Endothelial cell of umbilical vein (primary cell): ENCODE measurements around the gene FAM229A. TPM values are rescaled to one million over a fixed set of nuclear protein-coding genes. Genes with fewer than 3 reads are reported as not detected.

Source experiments
- BruUV-seq: library from RNA; stranded (reverse); fragments of 400-500 nt; replicated peaks from 2 replicates; lab custom pipeline; 2021; lab: Mats Ljungman, UMichigan
- CTCF ChIA-PET: fragments of 300-600, 350-600 bp; sonication (Branson Sonifier 250); formaldehyde crosslinking; loops from one replicate; lab custom pipeline; 2021; ENCODE audit warnings: antibody characterized with exemption, inconsistent platforms; lab: Charles Lee
- POLR2A ChIA-PET: fragments of 300-600, 350-600 bp; sonication (Branson Sonifier 250); formaldehyde crosslinking; loops from one replicate; lab custom pipeline; 2021; ENCODE audit warnings: antibody characterized with exemption, inconsistent platforms; lab: Charles Lee
- DNase-seq: peaks from one replicate; pipeline ENCODE4 v3.0.0-alpha.2; 2011; ENCODE audit warnings: low read depth, low spot score
- FAIRE-seq: peaks from 2 replicates; lab custom pipeline; 2011; peaks lifted over from hg19 to GRCh38; lab: Jason Lieb, UNC
- H2AFZ ChIP-seq: 2 replicates; pipeline ENCODE4 v1.6.0; 2012; ENCODE audit warnings: low read depth, low read length, control low read depth, inconsistent platforms
- H3K27ac ChIP-seq: 2 replicates; pipeline ENCODE4 v1.5.1; 2011; ENCODE audit warnings: low read depth, mild to moderate bottlenecking, control low read depth, low read length, moderate library complexity; ENCODE audit not compliant: insufficient read depth
- H3K27me3 ChIP-seq, 2 experiments: 2 replicates each; pipeline versions ENCODE4 v1.6.0 to v1.6.1; 2011; ENCODE audit warnings: low read length in 2 of 2, mixed read lengths in 1 of 2; ENCODE audit not compliant: control insufficient read depth in 2 of 2, insufficient read depth in 2 of 2
- H3K36me3 ChIP-seq, 2 experiments: 2 replicates in 1 of 2; 3 replicates in 1 of 2; pipeline ENCODE4 v1.5.1; 2011; ENCODE audit warnings: low read length in 2 of 2, mild to moderate bottlenecking in 1 of 2, moderate library complexity in 1 of 2; ENCODE audit not compliant: control insufficient read depth in 2 of 2, insufficient read depth in 2 of 2; ENCODE audit errors: extremely low read depth in 1 of 2
- H3K4me1 ChIP-seq: 3 replicates; pipeline ENCODE4 v1.5.1; 2011; ENCODE audit warnings: mild to moderate bottlenecking, low read length; ENCODE audit not compliant: control insufficient read depth, insufficient read depth; ENCODE audit errors: extremely low read depth
- H3K4me2 ChIP-seq: 2 replicates; pipeline ENCODE4 v1.6.1; 2011; ENCODE audit warnings: low read length, control low read depth, mixed read lengths; ENCODE audit not compliant: insufficient read depth
- H3K4me3 ChIP-seq, 3 experiments: fragments of 200-600 bp in 1 of 3; sonication (generic), shearing (Covaris generic) in 1 of 3; replicated peaks in 1 of 3; 2 replicates each; pipeline ENCODE4 v1.5.1; 2011 to 2016; ENCODE audit warnings: control low read depth in 3 of 3, low read length in 3 of 3, mild to moderate bottlenecking in 2 of 3, inconsistent platforms in 1 of 3, low read depth in 1 of 3, moderate library complexity in 1 of 3; ENCODE audit not compliant: insufficient read depth in 1 of 3
- H3K79me2 ChIP-seq: 2 replicates; pipeline ENCODE4 v1.6.0; 2012; ENCODE audit warnings: low read length, inconsistent platforms; ENCODE audit not compliant: control insufficient read depth, insufficient read depth
- H3K9ac ChIP-seq: replicated peaks from 2 replicates; pipeline ENCODE3; 2011; ENCODE audit warnings: low read length, control low read depth; ENCODE audit not compliant: insufficient read depth; ENCODE audit errors: extremely low read depth
- H3K9me1 ChIP-seq: replicated peaks from 3 replicates; pipeline ENCODE4 v1.6.0; 2011; ENCODE audit warnings: mild to moderate bottlenecking, low read length; ENCODE audit not compliant: control insufficient read depth, insufficient read depth; ENCODE audit errors: extremely low read depth
- H3K9me3 ChIP-seq: replicated peaks from 2 replicates; pipeline ENCODE4 v1.5.1; 2012; ENCODE audit warnings: low read length, inconsistent platforms; ENCODE audit not compliant: control insufficient read depth, insufficient read depth
- H4K20me1 ChIP-seq: replicated peaks from 2 replicates; pipeline ENCODE3; 2011; ENCODE audit warnings: mild to moderate bottlenecking, low read length; ENCODE audit not compliant: control insufficient read depth, insufficient read depth; ENCODE audit errors: extremely low read depth
- CTCF ChIP-seq, 2 donors: IDR thresholded peaks; 1 replicate in 1 of 2; 2 replicates in 1 of 2; pipeline ENCODE4 v1.5.1; 2011; ENCODE audit warnings: low read length in 2 of 2, mild to moderate bottlenecking in 2 of 2, moderate library complexity in 2 of 2, control low read depth in 1 of 2, inconsistent platforms in 1 of 2, low read depth in 1 of 2; ENCODE audit not compliant: insufficient read depth in 1 of 2; ENCODE audit errors: extremely low read depth in 1 of 2
- EZH2 ChIP-seq: IDR thresholded peaks from 2 replicates; pipeline ENCODE4 v1.6.1; 2012; ENCODE audit warnings: borderline replicate concordance, low read depth, mild to moderate bottlenecking, moderate library complexity, low read length, inconsistent platforms; ENCODE audit not compliant: severe bottlenecking
- FOS ChIP-seq: IDR thresholded peaks from 2 replicates; pipeline ENCODE4 v1.6.1; 2011; ENCODE audit warnings: mild to moderate bottlenecking, low read length, moderate library complexity, borderline replicate concordance; ENCODE audit not compliant: insufficient read depth
- GATA2 ChIP-seq: IDR thresholded peaks from 2 replicates; pipeline ENCODE4 v1.7.0; 2011; ENCODE audit warnings: low read depth, mild to moderate bottlenecking, moderate library complexity, mixed read lengths, low read length; ENCODE audit not compliant: insufficient read length, insufficient read depth
- JUN ChIP-seq: IDR thresholded peaks from 2 replicates; pipeline ENCODE4 v1.6.1; 2011; ENCODE audit warnings: borderline replicate concordance, low read depth; ENCODE audit not compliant: insufficient read length, insufficient read depth
- MAX ChIP-seq: IDR thresholded peaks from 2 replicates; pipeline ENCODE4 v1.6.1; 2011; ENCODE audit not compliant: insufficient read depth, insufficient read length
- MYC ChIP-seq: IDR thresholded peaks from one replicate; pipeline ENCODE4 v1.6.1; 2011; ENCODE audit warnings: mild to moderate bottlenecking, low read depth, low read length
- POLR2A ChIP-seq: IDR thresholded peaks from 2 replicates; pipeline ENCODE4 v1.6.1; 2012; ENCODE audit warnings: low read depth, mild to moderate bottlenecking, control low read depth, low read length
- POLR2AphosphoS5 ChIP-seq: IDR thresholded peaks from 2 replicates; pipeline ENCODE4 v1.6.1; 2012; ENCODE audit warnings: low read depth, mild to moderate bottlenecking, control low read depth, low read length, moderate library complexity; ENCODE audit not compliant: insufficient read depth
- dilution Hi-C: fragments of 300-500 bp; cut with MboI; formaldehyde crosslinking; loops from one replicate; pipeline ENCODE4 v1.15.0; 2019; ENCODE audit warnings: low sequenced_read_pairs; ENCODE audit not compliant: extremely low pct_ligation_motif_present
- intact Hi-C: fragments of 100-400 bp; cut with micrococcal nuclease; formaldehyde crosslinking; loops from one replicate; pipeline ENCODE4 v1.10.0; 2022
- polyA plus RNA-seq, 4 experiments: library from polyadenylated mRNA; depleted of rRNA in 3 of 4; stranded (reverse) in 3 of 4; unstranded in 1 of 4; fragments of >200 nt; gene quantifications; 2 replicates each; pipeline versions ENCODE4 v1.2.1 to v1.2.3, GENCODE V29; 2011 to 2012; ENCODE audit warnings: missing spikeins in 1 of 4
- total RNA-seq: library from RNA; stranded (reverse); gene quantifications from 2 replicates; pipeline ENCODE4 v1.2.3, GENCODE V29; 2021

Gene FAM229A
- total and polyA plus RNA-seq, 2 donors (not counting 3 experiments of a cell fraction or from before 2014, with no cell fraction given), result 8.9 to 11.6 TPM

GRCh38 chr1:32390904-32391870 lies 28.9 kb upstream of the FAM229A start:
- Histone ChIP-seq H2AFZ (no peak overlapping the region), H3K79me2 (peaks cover 13% of the 10 kb centered on the region), H3K9ac (no peak overlapping the region), H3K9me1 (no peaks in the 10 kb centered on the region), H3K9me3 (no peaks in the 10 kb centered on the region), H3K27ac (no peak overlapping the region), H3K4me2 (no peak overlapping the region), H3K36me3 (peaks cover 6 to 23% of the 10 kb centered on the region in 2 experiments), H4K20me1 (no peaks in the 10 kb centered on the region), H3K4me1 (peaks cover 15% of the 10 kb centered on the region), H3K27me3 (no peaks in the 10 kb centered on the region), H3K4me3 (no peak overlapping the region)
- ChIA-PET POLR2A (no interaction called here), CTCF (interaction anchor here (0.7 kb wide), 1 partner anchor 9 kb away, joined by 3 read pairs; no protein-coding TSS in a partner anchor)
- dilution Hi-C loops (no loop called here), intact Hi-C loops (loop anchor here (5.0 kb wide), 1 partner anchor 284 kb away; the partner anchor contains the start of gene KPNA6)
- BruUV-seq, result no TSS peak
- TF ChIP-seq POLR2AphosphoS5 (no peak), GATA2 (no peak), JUN (no peak), CTCF (IDR thresholded peaks at IDR 0.05; ENCODE audit: extremely low read depth in 1 of 2, insufficient read depth in 1 of 2, low read depth in 1 of 2, low read length in 2 of 2) (no peak), POLR2A (no peak), EZH2 (no peak), MAX (no peak), MYC (no peak), FOS (no peak)
- DNase-seq (no peak), FAIRE-seq (no peak)
